Activated CD4-positive, alpha-beta T cell treated with anti-CD3 and anti-CD28 coated beads, Interleukin-2, amount 10 ng/mL, durations not matched to agents 24 days and 14 days (primary cell): ENCODE measurements around the gene PROSER3. TPM values are rescaled to one million over a fixed set of nuclear protein-coding genes. Genes with fewer than 3 reads are reported as not detected.
"Not testable (repeated sequence)": the region's sequence is repeated elsewhere in the genome, so short reads cannot be mapped to it uniquely, and the experiment has no call there.

ENCODE experiments used
- DNase-seq: peaks from one replicate; pipeline ENCODE4 v3.0.0; 2022
- H3K27ac Mint-ChIP-seq: one replicate; pipeline ENCODE4 v1.8.0; 2022; ENCODE audit warnings: mild to moderate bottlenecking, mixed read lengths
- H3K27me3 Mint-ChIP-seq: one replicate; pipeline ENCODE4 v1.8.0; 2022; ENCODE audit warnings: mixed read lengths
- H3K36me3 Mint-ChIP-seq: one replicate; pipeline ENCODE4 v1.8.0; 2022; ENCODE audit warnings: low read depth, mild to moderate bottlenecking, mixed read lengths
- H3K4me1 Mint-ChIP-seq: one replicate; pipeline ENCODE4 v1.8.0; 2021; ENCODE audit warnings: mixed read lengths
- H3K4me3 Mint-ChIP-seq: one replicate; pipeline ENCODE4 v1.8.0; 2022; ENCODE audit warnings: mild to moderate bottlenecking, moderate library complexity, mixed read lengths
- H3K9me3 Mint-ChIP-seq: one replicate; pipeline ENCODE4 v1.8.0; 2021; ENCODE audit warnings: mixed read lengths
- intact Hi-C: fragments of 100-400 bp; cut with micrococcal nuclease; formaldehyde crosslinking; loops from one replicate; pipeline ENCODE4 v1.15.1; 2023
- total RNA-seq: library from RNA; stranded (reverse); gene quantifications from 2 replicates; pipeline ENCODE4 v1.2.3, GENCODE V29; 2022

Gene PROSER3
- total RNA-seq, 1 donor from 2014 or later, result 43.6 TPM

DNA sequence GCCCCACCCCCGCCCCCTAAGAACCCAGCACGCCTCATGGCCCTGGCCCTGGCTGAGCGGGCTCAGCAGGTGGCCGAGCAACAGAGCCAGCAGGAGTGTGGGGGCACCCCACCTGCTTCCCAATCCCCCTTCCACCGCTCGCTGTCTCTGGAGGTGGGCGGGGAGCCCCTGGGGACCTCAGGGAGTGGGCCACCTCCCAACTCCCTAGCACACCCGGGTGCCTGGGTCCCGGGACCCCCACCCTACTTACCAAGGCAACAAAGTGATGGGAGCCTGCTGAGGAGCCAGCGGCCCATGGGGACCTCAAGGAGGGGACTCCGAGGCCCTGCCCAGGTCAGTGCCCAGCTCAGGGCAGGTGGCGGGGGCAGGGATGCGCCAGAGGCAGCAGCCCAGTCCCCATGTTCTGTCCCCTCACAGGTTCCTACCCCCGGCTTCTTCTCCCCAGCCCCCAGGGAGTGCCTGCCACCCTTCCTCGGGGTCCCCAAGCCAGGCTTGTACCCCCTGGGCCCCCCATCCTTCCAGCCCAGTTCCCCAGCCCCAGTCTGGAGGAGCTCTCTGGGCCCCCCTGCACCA lies 29.3 kb downstream of the PROSER3 start:
- Mint-ChIP-seq H3K27me3 (no peaks in the 10 kb centered on the region), H3K36me3 (peaks cover 13% of the 10 kb centered on the region), H3K4me1 (no peaks in the 10 kb centered on the region), H3K4me3 (no peak overlapping the region), H3K27ac (no peak overlapping the region), H3K9me3 (no peaks in the 10 kb centered on the region)
- intact Hi-C loops, result no loop called here
- no peak for DNase-seq

DNA sequence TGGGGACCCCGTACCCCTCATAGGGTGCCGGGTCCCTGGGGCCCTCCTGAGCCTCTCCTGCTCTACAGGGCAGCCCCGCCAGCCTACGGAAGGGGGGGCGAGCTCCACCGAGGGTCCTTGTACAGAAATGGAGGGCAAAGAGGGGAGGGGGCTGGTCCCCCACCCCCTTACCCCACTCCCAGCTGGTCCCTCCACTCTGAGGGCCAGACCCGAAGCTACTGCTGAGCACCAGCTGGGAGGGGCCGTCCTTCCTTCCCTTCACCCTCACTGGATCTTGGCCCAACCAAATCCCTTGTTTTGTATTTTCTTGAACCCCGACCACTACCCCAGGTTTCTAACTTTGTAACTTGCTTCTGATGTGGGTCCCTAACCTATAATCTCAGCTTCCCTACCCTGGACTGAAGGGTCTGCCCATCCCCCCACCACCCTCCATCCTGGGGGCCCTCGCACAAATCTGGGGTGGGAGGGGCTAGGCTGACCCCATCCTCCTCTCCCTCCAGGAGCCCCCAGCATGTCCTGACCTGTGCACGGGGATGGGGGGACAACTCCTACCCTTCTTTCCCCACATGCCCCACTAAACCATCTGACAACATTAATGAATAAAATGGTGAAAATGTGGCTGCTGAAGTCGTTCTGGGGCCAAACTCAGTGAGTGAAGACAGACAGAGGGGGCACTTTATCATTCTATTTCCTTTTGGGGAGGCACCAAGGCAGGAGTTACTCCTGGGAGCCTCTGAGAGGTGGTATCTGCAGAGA lies 30.4 kb downstream of the PROSER3 start:
- peaks cover 5% of the 10 kb centered on the region for H3K36me3 Mint-ChIP-seq
- intact Hi-C loops, result no loop called here
- H3K9me3 Mint-ChIP-seq, result no peaks in the 10 kb centered on the region
- no peaks in the 10 kb centered on the region for H3K27me3 Mint-ChIP-seq
- no peak overlapping the region for H3K27ac Mint-ChIP-seq
- H3K4me3 Mint-ChIP-seq, result no peak overlapping the region
- no peaks in the 10 kb centered on the region for H3K4me1 Mint-ChIP-seq
- DNase-seq, result no peak

GRCh38 chr19:35789195-35789977 lies 31.4 kb downstream of the PROSER3 start:
- H3K9me3 Mint-ChIP-seq, result no peaks in the 10 kb centered on the region
- no peak overlapping the region for H3K27ac Mint-ChIP-seq
- no peaks in the 10 kb centered on the region for H3K4me1 Mint-ChIP-seq
- peaks cover 3% of the 10 kb centered on the region for H3K36me3 Mint-ChIP-seq
- intact Hi-C loops, result no loop called here
- peaks cover 4% of the 10 kb centered on the region for H3K27me3 Mint-ChIP-seq
- no peak overlapping the region for H3K4me3 Mint-ChIP-seq
- DNase-seq, result no peak

GRCh38 chr19:35789978-35790944 lies 32.3 kb downstream of the PROSER3 start:
- no peak for DNase-seq
- Mint-ChIP-seq H3K4me3 (no peak overlapping the region), H3K36me3 (peaks cover 3% of the 10 kb centered on the region), H3K27ac (no peak overlapping the region), H3K27me3 (peaks cover 4% of the 10 kb centered on the region), H3K4me1 (no peaks in the 10 kb centered on the region), H3K9me3 (no peaks in the 10 kb centered on the region)
- intact Hi-C loops, result no loop called here

DNA sequence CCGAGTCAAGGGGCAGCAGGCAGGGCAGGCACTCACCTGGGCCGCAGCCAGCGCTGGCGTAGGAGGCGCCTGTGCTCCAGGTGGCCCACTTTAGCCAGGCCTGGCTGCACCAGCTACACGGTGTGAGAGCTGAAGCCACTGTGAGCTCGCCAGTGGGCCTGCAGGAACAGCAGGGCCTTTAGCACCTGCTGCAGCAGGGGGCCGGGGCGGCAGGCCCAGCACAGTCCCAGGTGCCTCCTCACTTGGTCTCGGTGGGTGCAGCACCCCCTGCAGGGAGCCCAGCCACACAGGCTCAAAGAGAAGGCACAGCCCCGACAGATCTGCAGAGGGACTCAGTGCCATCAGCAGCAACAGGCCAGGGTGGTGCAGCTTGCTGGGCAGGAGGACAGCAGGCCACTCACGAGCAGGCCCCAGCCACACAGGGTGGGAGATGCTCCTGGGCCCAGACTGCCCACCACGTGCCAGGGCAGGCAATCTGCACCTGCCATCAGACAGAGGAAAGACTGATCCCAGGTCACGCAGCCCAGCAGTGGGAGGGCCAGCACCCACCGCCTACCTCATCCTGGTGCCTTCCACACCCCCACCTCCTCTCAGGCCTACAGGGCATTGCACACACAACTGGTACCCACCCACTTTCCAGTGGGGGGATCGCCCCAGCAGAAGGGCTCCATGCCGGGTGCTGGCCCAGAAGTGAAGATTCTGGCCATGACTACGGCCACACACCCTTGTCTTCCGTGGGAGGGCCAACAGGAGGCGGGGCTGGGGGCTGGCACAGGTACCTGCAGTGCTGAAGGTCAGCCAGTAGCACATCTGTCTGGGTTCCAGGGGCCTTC lies 33.2 kb downstream of the PROSER3 start:
- peak; percentile 69 for DNase-seq
- no peak overlapping the region for H3K4me3 Mint-ChIP-seq
- H3K27me3 Mint-ChIP-seq, result peaks cover 10% of the 10 kb centered on the region
- H3K9me3 Mint-ChIP-seq, result no peaks in the 10 kb centered on the region
- H3K4me1 Mint-ChIP-seq, result no peaks in the 10 kb centered on the region
- intact Hi-C loops, result no loop called here
- no peak overlapping the region for H3K27ac Mint-ChIP-seq
- no peaks in the 10 kb centered on the region for H3K36me3 Mint-ChIP-seq

- Mint-ChIP-seq H3K36me3 (no peaks in the 10 kb centered on the region), H3K9me3 (no peaks in the 10 kb centered on the region), H3K4me3 (no peak overlapping the region), H3K4me1 (no peaks in the 10 kb centered on the region), H3K27me3 (peaks cover 16% of the 10 kb centered on the region), H3K27ac (no peak overlapping the region)
- no peak for DNase-seq
- intact Hi-C loops, result no loop called here
Observed at GRCh38 chr19:35791814-35792279, 33.9 kb downstream of the PROSER3 start.

- H3K27me3 Mint-ChIP-seq, result peaks cover 21% of the 10 kb centered on the region
- peaks cover 3% of the 10 kb centered on the region for H3K4me1 Mint-ChIP-seq
- no peak for DNase-seq
- no peak overlapping the region for H3K27ac Mint-ChIP-seq
- H3K9me3 Mint-ChIP-seq, result no peaks in the 10 kb centered on the region
- H3K36me3 Mint-ChIP-seq, result no peaks in the 10 kb centered on the region
- intact Hi-C loops, result no loop called here
- no peak overlapping the region for H3K4me3 Mint-ChIP-seq
Observed at GRCh38 chr19:35792312-35792711, 34.3 kb downstream of the PROSER3 start.

- no peaks in the 10 kb centered on the region for H3K36me3 Mint-ChIP-seq
Observed at GRCh38 chr19:35792888-35793287, 34.9 kb downstream of the PROSER3 start.

DNA sequence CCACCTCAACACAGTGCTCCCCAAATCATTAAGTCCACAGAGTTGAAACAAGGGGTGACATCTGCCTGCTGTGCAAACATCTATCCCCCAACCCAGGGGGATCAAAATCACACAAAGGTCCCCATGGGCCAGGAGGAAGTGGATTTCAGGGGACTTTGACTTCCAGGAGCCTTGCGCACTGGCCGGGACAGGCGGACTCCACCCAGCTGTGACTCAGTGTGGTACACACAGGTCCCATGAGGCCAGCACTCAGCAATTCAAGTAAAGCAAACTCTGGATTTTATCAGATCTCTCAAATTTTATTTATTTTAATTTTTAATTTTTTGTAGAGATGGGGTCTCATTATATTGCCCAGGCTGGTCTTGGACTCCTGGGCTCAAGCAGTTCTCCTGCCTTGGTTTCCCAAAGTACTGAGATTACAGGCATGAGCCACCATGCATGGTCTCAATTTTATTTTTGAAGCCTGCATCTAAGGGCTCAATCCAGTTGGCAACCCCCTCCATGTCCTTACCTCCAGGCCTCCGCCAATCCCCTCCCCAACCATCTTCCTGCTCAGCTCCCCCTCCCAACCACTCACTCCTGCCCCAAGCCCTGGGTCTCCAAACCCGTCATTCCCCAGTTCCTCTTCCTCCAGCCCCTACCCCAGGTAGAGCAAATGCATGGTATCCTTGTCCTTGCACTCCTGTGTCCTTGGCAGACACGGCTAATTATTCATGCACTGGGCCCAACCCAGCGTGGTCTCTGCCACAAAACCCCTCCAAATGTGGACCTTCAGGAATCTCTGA lies 35.6 kb downstream of the PROSER3 start:
- Mint-ChIP-seq H3K9me3 (no peaks in the 10 kb centered on the region), H3K27ac (no peak overlapping the region), H3K4me1 (peaks cover 4% of the 10 kb centered on the region), H3K27me3 (peaks cover 29% of the 10 kb centered on the region), H3K36me3 (no peaks in the 10 kb centered on the region), H3K4me3 (no peak overlapping the region)
- intact Hi-C loops, result no loop called here
- DNase-seq, result no peak

More at GRCh38 chr19:35792888-35793287, 34.9 kb downstream of the PROSER3 start:
- intact Hi-C loops, result no loop called here
- DNase-seq, result no peak
- no peak overlapping the region for H3K27ac Mint-ChIP-seq
- peaks cover 4% of the 10 kb centered on the region for H3K4me1 Mint-ChIP-seq
- no peaks in the 10 kb centered on the region for H3K9me3 Mint-ChIP-seq
- H3K4me3 Mint-ChIP-seq, result no peak overlapping the region
- H3K27me3 Mint-ChIP-seq, result peaks cover 25% of the 10 kb centered on the region

- H3K27ac Mint-ChIP-seq, H3K4me1 Mint-ChIP-seq, intact Hi-C loops, DNase-seq, H3K9me3 Mint-ChIP-seq, H3K4me3 Mint-ChIP-seq, H3K36me3 Mint-ChIP-seq: not testable (repeated sequence)
- peaks cover 32% of the 10 kb centered on the region for H3K27me3 Mint-ChIP-seq
Observed at GRCh38 chr19:35795564-35795963, 37.6 kb downstream of the PROSER3 start.

GRCh38 chr19:35796645-35797542 lies 38.9 kb downstream of the PROSER3 start:
- intact Hi-C loops, result no loop called here
- Mint-ChIP-seq H3K27me3 (peaks cover 32% of the 10 kb centered on the region), H3K27ac (no peak overlapping the region), H3K9me3 (no peaks in the 10 kb centered on the region), H3K4me3 (peak overlapping the region; percentile 28), H3K4me1 (peaks cover 4% of the 10 kb centered on the region), H3K36me3 (no peaks in the 10 kb centered on the region)
- DNase-seq, result no peak
